Stimulated activated CD4-positive, alpha-beta T cell treated with anti-CD3 and anti-CD28 coated beads, Interleukin-4, amount 100 ng/mL, for 24 hours (primary cell): ENCODE data around the gene TSPEAR.

Source experiments
- DNase-seq: peaks from one replicate; pipeline ENCODE4 v3.0.0-alpha.2; 2020

The TSPEAR gene

DNA sequence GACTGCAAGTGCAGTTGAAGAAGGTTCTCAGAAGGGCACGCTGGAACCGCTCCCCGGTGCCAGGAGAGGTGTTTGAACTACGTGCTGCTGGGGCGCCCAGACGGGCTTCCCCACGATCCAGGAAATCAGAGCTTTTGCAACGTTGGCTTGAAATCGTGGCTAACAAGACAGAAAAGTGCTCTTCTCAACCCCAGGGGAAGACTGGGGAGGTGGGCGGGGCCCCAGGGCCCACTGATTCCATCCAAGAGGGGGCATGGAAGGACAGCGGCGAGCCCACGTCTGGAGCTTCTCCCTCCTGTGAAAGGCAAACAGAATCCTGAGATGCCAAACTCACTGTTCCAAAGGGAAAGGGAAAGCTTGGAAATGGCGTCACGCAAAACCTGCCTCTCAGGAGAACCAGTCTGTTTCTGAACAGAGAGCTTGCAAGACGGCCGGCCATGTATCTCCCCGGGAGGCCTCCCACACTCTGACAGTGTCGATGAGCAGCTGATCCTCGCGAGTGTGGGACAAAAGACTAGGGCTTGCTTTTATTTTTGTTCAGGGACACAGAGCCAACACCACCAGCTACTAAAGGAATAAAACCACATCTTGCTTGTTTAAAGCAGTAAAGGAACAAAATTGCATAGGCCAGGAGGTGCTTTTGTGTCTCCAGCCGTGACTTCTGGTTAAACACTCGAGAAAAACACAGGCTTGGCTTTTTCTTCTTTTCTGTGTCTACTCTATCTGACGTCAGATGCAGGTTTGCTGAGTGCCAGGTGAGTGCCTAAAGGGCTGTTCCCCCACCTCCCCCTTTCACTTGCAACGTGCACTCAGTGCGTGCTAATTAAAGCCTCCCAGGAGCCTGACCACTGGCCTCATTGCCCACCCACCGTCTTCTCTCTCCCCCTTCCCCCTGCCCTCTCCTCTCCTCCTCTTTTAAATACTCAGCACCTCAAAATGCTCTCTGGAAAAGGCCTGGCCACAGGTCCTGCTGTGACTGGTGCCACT, 214.5 kb downstream of the TSPEAR start:
- DNase-seq = no peak

DNA sequence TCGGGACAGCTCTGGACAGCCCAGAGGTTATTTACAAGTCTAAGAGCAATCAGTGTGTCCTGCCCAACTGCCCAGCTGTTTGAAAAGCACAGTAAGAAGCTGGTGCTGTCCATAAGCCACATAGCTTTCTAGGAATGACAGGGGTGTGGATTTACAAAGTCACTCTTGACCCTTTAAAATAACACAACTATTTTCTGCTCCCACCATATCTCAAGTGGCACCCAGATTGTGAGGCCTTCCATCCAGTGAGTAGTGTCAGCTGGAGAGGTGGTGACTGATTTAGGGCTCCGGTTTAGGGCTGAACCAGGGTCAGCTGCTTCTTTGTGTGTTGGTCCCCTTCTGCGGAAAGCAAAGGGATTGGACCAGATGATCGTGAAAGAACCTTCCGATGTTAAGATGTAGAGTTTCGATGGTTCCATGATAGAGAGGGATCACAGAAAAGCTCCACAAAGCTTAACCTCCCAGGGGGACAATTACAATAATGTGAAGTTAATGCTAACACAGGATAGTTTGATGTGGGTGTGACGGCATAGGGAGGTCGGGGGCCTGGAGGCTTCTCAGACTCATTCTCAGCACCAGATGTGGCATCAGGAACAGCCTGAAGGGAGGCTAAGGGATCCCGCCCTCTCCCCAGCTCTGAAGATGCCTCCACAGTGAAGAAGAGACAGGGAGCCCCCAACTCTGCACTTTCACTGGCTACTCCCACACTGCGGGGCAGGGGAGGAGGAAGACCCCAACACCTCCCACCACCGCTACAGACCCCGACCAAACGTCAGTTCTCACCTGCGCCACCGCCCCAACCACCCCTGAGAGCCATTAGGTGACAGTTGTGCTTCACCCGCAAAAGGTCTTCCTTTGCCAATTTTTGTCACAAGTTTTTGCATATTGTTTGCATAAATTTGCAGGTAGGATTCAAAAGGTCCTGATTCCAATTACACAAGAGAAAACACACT, 215.5 kb downstream of the TSPEAR start:
- no peak for DNase-seq

DNA sequence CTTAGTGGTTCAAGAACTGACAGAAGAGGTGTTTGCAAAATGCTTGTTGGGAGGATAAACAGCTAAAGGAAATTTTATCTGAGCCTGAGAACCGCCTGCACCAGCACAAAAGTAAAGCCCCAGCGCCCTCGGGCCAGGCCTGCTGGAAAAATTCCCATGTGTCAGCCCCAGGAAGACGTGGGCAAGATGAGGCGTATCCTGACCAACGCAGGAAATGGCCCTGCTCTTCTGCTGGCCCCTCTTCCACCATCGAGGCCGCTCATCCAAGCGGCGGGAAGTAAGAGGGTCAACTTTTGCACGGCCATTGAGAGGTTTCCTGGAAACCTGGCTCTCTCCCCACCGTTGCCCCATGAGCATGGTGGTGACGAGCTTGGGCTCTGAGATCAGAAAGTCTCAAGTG, 216.4 kb downstream of the TSPEAR start:
- no peak for DNase-seq

DNA sequence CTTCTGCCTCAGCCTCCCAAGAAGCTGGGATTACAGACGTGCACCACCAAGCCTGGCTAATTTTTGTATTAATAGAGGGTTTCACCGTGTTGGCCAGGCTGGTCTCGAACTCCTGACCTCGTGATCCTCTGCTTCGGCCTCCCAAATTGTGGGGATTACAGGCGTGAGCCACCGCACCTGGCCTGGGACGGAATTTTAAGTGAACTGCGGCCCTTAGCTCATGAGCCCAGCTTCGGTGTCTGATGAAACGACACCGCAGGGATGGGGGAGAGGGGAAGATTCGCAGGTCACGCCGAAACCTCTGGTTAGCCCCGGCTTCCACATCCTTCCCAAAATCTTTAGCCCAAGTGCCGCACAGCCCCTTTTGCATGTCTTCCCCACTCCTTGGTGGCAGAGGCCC, 217.0 kb downstream of the TSPEAR start:
- DNase-seq = no peak

DNA sequence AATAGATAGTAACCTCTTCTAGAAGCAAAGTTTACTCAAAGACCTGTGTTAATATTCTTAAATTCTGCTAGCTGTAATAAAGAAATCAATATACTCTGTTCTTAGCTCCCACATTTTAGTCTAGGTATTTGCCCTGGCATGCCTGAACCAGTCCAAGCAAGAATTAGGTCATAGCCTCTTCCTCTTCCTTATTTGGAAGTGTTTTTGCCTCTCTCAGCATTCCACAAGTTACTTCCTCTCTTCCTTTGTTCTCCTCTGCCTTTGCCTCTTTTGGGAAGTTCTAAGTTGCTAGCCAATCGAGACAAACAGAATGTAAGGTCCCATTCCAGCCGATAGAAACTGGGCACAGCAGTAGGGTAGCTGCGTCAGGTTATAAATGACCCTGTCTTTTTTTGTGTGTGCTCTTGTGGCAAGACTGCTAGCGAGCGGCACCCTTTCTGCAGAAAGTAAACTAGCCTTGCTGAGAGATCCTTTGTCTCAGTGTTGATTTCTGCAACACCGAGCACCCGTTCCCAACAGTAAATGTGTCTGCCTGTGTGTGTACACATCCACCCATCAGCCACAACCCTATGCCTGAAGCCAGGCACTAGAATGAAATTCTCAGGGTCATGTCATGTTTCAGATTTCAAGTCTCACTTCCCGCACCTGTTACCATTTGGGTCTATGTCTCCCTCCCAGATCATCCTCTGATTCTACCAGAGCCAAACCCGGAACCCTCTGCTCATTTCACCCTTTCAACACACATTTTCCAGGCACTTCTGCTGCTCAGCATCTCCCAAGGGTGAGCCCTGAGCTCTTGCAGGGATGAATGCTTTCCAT, 218.6 kb downstream of the TSPEAR start:
- DNase-seq = no peak

DNA sequence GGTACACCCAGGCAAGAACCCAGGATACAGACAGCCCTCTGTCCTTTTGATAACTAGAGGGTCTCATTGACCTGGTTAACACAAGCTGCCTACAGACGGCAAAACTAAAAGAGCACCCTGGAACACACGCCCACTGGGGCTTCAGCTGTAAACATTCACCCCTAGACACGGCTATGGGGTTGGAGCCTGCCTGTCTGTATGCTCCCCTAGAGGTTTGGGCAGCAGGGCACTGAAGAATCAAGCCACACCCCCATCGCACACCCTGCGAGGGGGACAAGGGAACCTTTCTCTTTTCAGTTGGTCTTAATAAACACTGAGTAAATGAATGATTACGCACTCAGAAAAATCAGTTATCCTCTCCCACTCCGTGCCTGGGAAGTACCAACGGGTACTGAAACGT, 220.6 kb downstream of the TSPEAR start:
- no peak for DNase-seq

DNA sequence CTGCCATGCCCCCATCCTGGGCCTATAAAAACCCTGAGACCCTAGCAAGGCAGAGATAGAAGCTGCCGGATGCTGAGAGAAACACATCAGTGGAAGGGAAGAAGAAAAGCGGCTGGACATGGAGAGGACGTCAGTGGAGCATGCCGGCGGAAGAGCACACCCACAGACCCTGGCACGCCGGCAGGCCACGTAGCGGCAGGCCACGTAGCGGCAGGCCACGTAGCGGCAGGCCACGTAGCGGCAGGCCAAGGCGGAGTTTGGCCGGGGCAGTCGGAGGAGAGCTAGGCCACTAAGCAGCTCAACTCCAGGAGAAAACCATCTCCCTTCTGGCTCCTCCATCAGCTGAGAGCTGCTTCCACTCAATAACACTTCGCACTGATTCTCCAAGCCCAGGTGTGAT, 221.0 kb downstream of the TSPEAR start:
- no peak for DNase-seq

DNA sequence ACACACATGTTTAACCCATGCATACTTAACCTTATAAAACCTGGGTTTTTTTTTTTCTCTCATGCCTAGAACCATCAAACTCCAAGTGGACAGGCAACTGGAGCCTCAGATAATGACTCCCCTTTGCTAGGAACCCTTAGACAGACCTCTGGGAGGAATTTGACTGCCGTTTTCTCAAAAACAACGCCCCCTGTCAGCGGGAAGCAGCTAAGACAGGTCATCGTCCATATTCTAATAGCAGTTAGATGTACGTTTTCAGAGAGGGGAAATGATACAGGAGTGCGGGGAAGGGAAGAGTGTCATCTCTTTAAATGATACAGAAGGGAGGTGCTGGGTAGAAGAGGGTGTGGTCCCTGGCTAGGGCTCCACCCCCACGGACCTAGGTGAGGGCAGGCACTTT, 221.4 kb downstream of the TSPEAR start:
- no peak for DNase-seq

DNA sequence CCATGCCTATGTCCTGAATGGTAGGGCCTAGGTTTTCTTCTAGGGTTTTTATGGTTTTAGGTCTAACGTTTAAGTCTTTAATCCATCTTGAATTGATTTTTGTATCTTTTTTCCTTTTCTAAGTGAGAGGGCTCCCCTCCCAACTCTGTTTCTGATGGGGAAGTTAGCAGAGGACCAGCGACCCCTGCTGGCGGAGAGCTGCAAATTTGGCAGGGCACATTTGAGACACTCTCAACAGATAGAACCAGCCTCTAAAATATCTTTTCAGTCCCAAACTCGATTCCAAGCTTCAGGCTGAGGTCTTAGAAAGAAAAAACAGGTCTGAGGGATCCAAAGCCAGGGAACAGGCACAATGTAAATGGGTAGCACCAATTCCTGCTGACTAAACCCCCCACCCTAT, 223.5 kb downstream of the TSPEAR start:
- DNase-seq = peak; percentile 57

DNA sequence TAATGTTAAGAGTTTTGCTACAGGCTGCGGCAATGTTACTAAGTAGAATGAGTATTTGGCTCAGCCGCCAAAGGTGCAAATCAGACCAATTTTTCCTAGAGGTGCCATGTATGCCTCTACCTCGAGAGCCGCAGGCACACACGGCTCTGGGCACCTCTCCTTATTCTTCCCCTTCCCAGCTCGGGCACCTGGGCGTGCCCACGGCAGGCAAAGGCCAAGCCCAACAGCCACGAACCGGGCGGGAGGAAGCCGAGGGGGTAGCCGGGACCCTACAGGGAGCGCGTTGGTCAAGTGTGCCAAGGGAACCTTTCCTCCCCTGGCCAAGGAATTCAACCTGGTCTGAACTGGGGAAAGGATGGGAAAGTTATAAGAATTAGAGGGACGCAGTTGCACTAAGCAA, 225.1 kb downstream of the TSPEAR start:
- DNase-seq = no peak

DNA sequence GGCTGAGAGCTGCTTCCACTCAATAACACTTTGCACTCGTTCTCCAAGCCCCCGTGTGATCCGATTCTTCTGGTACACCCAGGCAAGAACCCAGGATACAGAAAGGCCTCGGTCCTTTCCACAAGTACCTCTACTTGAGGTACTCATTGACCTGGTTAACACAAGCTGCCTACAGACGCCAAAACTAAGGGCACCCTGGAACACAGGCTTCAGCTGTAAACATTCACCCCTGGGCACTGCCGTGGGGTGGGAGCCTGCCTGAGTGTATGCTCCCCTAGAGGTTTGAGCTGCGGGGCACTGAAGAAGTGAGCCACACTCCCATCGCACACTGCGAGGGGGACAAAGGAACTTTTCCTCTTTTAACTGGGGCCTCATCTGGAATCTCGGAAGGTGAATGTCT, 225.6 kb downstream of the TSPEAR start:
- no peak for DNase-seq

DNA sequence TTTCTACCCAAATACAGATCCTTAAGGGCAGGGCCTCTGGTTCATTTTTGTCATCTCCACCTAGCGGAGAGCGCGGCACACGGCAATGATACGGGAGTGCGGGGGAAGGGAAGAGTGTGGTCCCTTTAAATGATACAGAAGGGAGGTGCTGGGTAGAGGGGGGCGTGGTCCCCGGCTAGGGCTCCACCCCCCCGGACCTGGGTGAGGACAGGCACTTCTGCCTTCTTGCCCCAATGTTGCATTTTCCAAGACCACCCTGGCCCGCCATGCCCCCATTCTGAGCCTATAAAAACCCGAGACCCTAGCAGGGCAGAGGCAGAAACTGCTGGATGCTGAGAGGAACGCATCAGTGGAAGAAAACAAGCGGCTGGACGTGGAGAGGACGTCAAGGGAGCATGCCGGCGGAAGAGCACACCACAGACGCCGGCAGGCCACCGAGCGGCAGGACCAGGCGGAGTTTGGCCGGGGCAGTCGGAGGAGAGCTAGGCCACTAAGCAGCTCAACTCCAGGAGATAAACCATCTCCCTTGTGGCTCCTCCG, 226.0 kb downstream of the TSPEAR start:
- DNase-seq = peak; percentile 8

DNA sequence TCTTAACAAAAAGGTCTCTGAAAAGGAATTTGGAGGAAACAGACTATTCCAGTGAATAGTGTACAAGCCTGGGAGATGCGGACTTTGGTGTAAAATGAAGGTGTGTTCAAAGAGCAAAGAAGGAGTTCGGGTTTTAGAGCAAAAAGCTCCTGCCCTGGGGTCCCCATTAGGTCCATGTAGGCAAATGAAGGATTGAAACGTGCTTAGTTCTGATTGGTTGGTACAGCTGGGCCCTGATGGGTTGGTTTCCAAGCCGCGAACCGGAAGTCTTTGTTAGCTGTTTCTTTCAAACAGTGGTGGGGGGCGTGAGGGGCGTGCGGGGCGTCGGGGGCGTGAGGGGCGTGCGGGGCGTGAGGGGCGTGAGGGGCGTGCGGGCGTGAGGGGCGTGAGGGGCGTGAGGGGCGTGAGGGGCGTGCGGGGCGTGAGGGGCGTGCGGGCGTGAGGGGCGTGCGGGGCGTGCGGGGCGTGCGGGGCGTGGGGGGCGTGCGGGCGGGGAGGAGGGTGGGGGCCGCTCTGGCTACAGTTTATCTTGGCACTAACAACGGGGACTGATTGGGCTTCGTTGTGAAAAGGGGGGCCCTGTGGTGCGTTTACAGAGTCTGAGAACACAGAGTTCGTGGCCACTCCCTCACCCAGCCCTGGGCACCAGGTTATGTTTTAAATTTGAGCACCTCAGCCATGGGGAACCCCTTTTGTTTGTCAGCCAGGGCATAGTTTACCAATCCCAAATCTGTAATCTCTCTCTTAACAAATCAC, 226.7 kb downstream of the TSPEAR start:
- DNase-seq = no peak

DNA sequence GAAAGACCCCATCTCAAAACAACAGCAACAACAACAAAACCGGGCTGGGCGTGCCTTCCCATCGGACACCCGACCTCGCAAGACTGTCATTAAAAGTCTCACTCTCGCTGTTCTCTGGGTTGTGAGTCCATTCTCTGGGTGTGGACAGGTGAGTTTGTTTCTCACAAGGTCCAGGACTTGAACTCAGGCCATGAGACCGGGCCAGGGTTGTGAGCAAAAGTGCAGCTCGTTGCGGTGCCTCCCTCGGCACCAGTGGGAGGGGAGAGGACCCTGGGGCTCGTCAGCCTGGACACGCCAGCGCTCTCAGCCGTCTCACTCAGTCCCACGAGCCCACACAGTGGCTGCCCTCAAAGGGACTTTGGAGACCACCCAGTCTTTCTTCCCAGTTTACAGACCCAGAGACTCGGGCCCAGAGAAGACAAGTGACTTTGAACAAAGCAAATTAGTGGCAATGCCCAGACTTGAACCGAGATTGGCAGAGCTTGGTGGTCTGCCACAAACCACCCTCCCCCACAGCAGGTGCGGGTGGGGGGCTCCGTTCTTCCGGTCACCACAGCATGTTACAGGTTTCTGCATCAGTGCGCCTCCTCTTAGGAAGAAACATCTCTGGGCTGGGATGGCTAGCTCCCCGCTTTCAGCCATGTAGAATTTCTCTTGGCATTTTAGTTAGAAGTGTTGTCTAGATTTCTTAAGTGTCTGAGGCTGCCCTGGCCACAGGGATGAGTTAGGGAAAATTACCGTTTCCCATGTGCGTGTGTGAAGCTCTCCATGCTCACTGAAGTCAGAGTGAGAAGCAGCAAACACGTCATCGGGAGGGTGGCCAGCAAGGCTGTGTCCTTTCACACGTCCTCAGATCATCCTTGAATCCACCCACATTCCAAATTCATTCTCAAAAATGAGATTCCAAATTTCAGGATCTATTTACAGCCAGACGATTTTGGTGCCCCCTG, 227.8 kb downstream of the TSPEAR start:
- DNase-seq = no peak

DNA sequence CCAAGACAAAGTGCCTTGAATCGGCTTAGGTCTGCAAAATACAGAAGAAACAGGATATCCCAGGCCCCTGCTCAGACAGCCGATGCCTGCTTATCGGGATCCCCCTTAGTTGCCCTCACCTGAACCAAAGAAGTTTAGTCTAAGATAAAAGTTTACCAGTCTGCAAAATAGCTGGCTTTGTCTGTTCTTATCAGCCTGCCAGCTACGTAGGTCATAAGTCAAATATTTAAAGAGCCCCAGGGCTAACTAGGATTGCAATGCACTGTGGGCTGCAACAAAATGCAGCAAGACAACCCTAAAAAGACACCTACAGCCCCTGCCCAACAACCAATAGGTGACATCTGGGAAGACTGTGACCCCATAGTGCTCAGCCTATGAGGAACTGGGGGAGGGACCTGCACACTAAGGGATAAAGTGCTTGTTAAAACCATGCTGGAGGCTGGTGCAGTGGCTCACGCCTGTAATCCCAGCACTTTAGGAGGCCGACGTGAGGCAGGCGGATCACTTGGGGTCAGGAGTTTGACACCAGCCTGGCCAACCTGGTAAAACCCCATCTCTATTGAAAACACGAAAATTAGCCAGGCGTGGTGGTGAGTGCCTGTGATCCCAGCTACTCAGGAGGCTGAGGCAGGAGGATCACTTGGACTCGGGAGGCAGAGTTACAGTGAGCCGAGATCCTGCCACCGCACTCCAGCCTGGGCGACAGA, 228.6 kb downstream of the TSPEAR start:
- no peak for DNase-seq

DNA sequence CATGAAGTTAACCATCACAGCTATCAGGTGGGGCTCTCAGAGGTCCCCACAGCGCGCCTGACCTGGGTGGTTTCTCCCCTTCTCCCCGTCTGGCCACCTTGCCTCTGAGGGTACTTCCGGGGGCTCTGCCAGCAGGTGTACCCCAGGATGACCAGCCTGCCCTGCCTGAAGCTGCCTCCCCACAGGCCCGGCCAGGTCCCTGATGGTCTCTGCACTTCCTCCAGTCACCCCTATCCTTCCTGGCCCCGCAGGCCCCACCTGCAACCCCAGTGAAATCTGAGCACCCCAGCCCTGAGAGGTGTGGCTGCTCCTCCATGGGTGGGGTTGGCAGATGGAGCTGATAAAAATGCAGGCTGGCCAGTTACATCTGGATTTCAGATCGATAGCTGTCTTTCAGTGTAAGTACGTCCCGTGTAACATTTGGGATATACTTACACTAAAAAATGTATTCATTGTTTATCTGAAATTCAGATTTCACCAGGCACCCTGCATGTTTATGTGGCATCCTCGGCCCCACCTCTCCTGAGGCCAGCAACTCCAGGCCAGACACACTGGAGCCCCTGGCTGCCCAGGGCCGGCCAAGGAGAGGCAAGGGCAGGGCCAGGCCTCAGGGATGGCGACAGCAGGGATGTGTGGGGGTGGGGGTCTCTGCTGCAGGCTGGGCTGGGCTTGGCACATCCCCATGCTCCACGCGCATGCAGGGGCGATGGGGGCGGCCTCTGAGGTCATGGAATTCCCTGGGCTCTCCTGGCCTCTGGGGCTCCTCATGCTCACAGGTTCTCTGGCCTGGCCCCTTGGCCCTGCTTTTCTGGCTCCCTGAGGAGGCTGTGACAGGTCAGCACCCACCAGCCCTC, 230.9 kb downstream of the TSPEAR start:
- no peak for DNase-seq

DNA sequence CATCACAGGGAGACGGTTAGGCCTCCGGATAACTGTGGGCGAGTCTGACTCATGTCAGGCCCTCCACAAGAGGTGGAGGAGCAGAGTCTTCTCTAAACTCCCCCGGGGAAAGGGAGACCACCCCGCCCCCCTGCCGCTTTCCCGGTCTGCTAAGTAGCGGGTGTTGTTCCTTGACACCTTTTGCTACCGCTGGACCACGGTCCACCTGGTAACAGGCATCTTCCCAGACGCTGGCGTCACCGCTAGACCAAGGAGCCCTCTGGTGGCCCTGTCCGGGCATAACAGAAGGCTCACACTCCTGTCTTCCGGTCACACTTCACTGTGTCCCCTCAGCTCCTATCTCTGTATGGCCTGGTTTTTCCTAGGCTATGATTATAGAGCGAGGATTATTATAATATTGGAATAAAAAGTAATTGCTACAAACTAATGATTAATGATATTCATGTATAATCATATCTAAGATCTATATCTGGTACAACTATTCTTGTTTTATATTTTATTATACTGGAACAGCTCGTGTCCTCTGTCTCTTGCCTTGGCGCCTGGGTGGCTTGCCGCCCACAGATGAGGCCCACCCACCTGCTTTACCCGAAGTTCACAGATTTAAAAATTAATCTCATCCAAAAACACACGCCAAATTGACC, 231.7 kb downstream of the TSPEAR start:
- peak; percentile 38 for DNase-seq

DNA sequence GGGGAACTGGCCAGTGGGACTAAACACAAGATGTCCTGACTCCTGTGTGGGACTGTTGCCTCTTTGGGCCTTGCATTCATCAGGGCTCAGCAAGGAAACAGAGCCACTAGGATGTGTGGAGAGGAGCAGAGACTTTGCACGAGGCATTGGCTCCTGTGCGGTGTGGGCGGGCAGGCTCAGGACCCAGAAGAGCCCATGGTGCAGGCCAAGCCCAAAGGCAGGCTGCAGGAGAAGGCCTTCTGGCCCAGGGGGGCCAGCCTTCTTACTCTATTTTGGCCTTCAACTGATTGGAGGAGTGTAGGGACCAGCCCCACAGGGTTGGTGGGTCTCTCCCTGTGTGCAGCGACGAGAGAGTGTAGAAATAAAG, 232.6 kb downstream of the TSPEAR start:
- no peak for DNase-seq
